AG20443 (cell line): ENCODE results near the gene ICAM2.
"Not testable (repeated sequence)": the region's sequence is repeated elsewhere in the genome, so short reads cannot be mapped to it uniquely, and the experiment has no call there.

Source experiments
- DNase-seq: peaks from one replicate; pipeline ENCODE4 v3.0.0; 2012; ENCODE audit warnings: low spot score, mixed read lengths

Gene ICAM2

GRCh38 chr17:64042700-64043485 lies 22.5 kb upstream of the ICAM2 start:
- DNase-seq, result no peak

DNA sequence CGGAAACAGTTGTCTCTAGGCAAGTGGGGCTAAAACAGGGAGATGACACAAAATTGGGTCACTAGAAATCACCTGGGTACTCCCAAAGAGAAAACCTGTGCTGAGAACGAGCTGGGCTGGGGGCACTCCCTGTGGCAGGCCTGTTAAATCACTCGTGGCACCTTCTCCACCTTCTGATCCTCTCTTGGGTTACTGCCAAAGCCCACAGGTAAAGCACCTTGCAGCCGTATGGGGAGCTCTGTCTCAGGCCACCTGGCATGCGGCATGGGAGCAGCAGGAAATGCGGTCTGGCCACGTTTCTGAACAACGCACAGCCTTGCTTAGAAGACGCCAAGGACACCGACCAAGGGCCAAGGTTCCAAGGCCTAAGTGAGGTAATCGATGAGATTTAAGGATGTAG lies 21.5 kb upstream of the ICAM2 start:
- DNase-seq, result no peak

GRCh38 chr17:64040206-64040605 lies 19.8 kb upstream of the ICAM2 start:
- DNase-seq, result no peak

DNA sequence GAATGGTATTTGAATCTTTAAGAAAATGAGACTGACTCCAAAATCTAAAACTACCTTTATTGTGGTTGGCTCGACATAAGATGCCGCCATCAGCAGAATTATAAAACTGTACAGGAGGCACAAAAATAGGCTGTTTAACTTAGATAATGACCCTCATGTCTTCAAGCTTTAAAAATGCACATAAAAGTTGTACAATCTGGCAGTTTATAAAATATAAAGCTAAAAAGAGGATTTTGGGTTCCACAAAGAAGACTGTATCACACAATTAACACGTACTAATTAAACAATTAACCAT lies 18.6 kb upstream of the ICAM2 start:
- no peak for DNase-seq

DNA sequence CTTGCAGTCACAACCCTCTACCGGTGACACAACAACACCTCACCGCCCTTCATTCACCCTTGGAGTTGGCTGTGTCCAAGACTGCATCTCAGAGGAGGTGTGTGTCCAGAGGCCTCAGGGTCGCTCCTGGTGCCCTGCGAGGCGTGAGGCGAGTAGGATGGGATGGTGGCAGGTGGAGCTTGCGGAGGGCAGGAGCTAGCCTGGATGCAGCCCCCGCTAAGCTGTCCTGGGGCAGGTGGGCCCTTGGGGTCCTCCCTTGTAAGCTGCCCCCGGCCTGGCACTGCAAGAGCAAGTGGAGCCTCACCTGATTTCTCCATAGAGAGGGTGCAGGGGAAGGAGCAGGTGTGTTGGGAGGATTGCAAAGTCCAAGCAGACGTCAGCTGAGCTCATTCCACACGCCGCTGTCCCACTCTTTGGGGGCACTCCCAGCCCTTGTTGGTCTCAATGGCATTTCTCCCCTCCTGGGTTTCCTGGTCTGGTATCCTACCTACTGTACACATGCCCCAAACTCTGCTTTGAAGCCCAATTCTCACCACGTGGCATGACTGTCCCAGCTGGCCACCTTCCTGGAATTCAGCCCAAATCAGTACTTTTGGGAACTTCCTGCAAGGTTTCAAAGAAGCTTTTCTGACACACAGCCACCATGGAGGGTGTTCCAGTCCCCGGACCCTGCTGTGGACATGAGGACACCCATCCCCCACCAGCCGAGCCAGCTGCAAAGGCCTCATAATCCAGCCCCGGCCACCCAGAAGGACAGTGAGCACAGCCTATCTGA lies 18.1 kb upstream of the ICAM2 start:
- DNase-seq, result no peak

DNA sequence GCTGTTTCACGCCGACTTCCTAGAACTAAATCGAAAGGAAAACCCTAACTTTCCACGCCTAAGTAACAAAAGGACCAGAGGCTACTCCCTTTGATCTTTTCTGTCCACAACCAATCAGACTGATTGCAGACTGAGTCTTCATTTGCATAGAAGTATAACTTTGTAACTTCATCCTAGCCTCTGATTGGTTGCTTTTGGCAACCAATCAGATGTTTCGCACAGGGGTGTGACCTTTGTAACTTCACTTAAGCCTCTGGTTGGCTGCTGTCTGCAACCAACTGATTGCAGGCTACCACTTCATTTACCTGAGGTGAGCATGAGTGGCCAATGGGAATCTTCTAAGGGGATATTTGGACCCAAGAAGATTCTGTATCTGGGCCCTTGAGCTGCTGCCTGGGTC lies 17.4 kb upstream of the ICAM2 start:
- no peak for DNase-seq

- no peak for DNase-seq
These were observed 16.7 kb upstream of the ICAM2 start for GRCh38 chr17:64037180-64037579.

DNA sequence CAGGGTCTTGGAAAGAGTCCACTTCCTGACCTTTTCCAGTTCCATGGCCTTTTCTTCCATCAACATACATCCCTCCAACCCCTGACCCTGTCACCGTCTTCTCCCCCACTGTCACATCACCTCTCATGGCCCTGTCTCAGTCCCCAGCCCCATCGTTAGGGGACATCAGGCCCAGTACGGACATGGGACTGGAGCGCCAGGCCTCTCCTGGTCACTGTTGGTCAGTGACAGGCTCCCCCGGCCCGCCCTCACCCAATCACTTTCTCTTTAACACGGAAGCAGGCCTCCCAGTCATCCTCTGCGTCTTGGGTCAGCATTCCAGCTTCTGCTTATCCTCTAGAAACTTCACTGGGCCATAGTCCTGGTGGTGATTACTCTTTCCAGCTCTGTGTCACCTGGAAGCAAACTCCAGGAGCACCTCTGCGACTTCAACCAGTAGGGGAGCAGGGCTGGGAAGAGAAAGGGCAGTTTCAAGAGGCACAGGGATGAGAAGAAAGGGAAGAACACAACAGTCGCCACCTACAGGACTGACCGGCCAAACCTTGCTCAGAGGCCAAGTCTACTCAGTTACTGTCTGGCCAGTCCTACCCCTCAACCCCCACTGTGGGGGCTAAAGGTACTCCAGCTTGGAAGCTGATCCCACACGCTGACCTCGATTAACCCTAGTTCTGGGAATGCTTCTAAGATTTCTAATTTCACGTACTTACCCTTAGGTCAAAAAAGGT lies 15.9 kb upstream of the ICAM2 start:
- DNase-seq, result no peak

DNA sequence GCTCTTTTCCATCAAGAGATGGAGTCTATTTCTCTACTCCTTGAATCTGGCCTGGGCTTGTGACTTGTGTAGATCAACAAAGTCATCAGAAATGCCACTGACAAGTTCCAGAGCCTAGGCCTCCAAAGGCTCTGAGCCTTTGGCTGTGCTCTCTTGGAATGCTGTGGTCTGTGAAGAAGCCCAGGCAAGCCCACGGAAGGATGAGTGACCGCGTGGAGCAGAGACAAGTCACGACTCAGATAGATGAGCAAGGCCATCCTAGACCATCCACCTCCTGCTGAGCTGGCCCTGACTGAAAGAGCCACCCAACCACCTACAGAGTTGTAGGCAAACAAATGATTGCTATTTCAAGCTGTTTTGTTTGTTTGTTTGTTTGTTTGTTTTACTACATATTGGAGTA lies 11.6 kb upstream of the ICAM2 start:
- DNase-seq, result no peak

DNA sequence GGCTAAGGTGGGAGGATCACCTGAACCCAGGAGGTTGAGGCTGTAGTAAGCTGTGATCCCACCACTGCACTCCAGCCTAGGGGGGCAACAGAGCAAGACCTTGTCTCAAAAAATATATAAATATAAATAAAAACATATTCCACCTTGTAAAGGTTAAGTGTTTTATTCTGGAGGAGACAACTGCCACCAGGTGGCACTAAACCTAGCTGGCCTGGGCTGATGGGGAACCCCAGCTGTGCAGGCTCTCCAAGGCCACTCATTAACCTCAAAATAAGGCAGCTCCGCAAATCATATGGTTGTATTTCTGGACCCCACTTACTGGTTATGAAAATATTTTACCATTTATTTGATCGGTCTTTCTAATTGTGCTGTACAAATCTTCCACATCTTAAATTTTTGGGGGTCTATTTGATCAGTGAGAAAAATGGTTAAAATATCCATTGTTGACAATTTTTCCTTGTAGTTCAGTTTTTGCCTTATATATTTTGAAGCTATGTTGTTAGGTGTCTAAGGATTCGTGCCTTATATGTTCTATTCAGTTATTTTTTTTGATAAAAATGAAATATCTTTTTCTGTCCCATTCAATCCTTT lies 8.5 kb upstream of the ICAM2 start:
- DNase-seq, result peak; percentile 82

DNA sequence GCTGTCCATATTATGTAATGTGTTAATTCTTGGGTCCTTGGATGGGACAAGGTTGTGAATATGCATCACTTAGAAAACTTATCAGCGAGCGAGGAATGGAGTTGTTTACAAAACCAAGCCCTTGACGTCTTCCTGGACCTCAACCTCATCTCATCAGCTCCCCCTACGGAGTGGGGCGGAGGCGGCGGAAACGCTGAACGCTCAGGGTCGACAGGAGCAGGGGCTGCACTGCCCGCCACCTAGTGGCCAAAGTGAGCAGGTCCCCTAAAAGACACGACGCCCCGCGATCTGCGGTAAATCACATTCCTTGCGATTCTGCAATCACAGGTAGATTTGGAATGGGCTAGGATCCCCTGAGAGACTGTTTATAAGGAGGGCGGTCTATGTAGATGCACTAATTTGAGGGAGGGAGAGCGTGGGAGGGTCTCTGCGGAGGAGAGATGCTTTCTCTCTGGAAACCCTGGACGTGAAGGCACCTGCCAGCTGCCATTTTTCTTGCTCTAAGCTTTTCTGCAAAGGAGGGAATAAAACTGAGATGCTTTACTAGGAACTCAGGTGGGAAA lies 5.4 kb upstream of the ICAM2 start:
- peak; percentile 88 for DNase-seq

DNA sequence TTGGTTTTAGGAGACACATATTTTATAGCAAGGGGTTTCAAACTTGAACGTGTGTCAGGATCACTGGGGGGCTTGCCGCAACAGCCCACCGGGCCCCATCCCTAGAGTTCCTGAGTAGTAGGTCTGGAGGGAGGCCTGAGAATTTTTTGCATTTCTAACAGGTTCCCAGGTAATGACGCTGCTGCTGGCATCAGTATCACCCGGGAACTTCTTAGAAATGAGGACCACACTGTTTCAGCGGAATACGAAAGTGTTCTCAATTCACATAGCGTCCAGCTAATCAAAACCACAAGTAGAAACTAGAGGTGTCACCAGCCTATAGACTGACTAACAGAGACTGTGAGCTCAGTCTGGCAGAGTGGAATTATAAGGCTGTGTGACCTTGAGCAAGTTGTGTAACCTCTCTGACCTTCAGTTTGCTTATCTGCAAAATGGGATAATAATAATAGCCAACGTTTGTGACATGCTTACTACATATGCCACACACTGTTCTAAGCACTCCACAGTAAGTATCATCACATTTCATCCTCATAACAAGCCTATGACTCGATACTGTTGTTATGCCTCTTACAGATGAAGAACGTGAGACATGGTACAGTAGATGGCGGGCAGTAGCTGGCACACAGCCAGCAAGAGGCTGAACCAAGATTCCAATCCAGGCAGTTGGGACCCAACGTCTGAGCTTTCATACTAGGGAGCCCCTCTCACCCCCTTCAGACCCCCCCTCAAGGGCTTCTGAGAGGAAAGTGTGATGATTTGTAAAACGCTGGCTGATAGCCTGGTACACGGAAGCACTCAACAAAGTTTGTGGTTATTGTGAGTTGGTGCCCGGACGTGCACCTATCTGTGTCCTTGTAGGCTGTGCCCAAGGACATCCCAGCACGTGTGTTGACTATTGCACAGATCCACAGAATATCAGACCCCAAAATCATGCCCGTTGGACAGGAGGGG lies 4.6 kb upstream of the ICAM2 start:
- no peak for DNase-seq

DNA sequence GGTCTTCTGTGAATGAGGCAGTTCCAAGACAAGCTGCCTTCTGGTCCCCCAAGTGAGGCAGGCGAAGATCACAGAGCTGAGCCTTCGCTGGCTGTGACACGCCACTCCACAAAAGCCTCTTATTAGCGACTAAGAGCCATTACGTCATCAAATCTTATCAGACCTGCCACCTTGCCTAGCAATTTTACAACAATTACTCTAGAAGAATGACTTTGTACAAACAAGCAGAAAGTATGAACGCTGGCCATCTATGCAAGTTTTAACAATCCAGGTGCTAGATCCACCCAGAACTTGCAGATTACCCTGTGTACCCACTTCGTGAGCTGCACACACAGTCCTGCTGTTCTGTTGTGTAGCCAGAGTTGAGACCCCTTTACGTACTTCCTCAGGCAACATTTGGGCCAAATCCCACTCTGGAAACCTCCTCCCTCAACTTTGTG lies 3.8 kb upstream of the ICAM2 start:
- no peak for DNase-seq

DNA sequence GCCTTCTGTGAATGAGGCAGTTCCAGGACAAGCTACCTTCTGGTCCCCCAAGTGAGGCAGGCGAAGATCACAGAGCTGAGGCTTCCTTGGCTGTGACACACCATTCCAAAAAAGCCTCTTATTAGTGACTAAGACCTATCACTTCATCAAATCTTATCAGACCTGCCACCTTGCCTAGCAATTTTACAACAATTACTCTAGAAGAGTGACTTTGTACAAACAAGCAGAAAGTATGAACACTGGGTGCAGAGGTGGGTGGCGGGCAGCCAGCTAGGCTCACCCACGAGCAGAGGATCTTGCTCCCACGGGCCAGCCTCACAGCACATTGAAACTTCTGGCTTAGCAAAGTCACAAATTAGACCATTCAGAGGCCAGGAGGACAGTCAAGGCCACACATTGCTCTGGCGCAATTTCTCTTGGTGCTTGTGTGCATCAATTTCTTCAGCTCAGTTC lies 2.2 kb upstream of the ICAM2 start:
- DNase-seq, result no peak

DNA sequence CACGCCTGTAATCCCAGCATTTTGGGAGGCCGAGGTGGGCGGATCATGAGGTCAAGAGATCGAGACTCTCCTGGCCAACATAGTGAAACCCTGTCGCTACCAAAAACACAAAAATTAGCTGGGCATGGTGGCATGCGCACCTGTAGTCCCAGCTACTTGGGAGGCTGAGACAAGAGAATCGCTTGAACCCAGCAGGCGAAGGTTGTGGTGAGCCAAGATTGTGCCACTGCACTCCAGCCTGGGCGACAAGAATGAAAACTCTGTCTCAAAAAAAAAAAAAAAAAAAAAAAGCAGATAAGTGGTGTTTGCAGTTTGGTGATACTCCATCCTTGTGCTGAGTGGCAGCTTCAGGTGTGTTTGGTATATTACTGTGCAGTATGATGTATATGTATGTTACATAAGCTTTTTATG lies 877 bp downstream of the ICAM2 start:
- not testable (repeated sequence) for DNase-seq

DNA sequence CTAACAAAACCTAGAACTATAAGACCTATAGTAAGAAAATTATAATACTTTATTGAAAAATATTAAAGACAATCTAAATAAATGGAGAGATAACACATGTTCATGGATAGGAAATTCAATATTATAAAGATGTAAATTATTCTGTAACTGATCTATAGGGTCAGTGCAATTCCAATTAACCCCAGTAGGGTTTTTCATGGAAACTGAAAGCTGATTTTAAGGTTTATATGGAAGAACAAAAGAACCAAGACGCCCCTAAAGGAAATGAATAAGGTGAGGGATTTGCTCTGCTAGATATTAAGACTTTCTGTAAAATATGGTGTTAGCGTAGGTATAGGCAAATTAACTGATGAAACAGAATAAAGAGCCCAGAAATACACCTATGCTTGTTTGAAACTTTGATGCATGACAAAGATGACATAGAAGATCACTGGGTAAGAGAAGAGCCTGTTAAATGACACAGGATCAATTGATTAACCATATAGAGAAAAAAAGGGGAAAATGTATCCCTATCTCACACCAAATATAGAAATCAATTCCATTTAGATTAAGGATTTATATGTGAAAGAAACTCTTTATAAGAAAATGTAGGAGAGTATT lies 3.0 kb downstream of the ICAM2 start:
- DNase-seq, result no peak

DNA sequence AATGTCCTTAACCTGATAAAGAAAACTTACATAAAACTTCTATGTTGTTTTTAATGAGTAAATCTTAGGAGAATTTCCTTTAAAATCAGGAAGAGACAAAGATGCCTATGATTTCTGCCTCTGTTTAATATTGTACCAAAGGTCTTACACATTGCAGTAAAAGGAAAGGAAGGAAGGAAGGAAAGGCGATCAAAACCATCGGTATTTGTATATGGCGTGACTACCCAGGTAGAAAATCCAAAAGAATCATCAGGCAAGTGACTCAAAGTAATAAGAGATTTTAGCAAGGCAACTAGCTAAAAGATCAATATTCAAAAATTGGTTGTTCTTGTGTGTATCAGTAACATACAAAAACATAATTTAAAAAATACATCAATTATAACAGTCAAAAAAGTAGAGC lies 3.5 kb downstream of the ICAM2 start:
- DNase-seq, result no peak

DNA sequence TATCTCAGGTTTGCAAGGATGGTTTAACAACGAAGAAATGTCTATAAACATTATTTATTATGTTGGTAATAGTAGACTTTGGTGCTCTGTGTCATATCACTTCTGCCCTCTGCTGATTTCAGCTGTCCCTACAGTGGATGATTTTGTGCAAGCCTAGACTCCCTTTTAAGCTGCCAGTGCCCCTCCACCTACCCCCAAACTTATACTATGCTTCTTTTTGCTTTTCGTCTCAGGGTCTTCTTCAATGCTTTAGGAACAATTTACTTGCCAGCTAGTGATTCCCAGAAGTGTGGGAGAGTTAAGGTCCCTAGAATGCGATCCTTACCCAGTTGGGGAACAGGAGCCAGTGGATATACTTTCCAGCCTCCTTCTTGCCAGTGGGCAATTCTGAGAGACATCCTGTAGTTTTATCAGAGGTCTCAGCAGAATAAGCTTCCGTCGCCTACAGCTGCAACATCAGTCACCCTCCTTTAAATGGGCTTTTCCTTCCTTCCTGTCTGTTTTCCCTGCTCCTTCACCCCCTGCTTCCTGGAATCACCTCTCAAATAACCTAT lies 4.1 kb downstream of the ICAM2 start:
- DNase-seq, result no peak

GRCh38 chr17:64015447-64015846 lies 5.0 kb downstream of the ICAM2 start:
- no peak for DNase-seq
